GM21447 (cell line): ENCODE data around the gene MAP4K4.
A peak's percentile ranks its signal among the peaks of the same experiment; 100 is the strongest.
"Not testable (repeated sequence)": the region's sequence is repeated elsewhere in the genome, so short reads cannot be mapped to it uniquely, and the experiment has no call there.

Source experiments
- ATAC-seq: cut with Tn5 transposase; IDR thresholded peaks from one replicate; pipeline ENCODE4 v1.9.1; 2021; ENCODE audit not compliant: unreplicated experiment

The MAP4K4 gene

DNA sequence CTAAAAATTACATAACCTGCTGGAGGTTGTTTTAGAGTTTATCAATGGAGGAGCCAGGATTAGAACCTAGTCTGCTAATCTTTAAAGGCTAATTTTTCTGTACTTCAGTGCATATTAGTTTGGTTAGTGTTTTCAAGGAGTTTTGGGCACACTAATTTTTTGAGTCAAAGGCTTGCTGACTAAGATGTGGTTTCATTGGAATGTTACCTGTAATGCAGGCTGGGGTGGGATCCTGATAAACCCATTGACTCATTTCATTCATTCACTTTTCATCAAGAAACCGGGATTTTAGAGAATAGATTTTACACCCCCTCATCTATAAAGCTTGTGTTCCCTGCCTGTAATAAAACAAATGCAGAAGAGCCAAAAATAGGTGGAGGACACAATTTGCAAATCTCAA is 202.4 kb downstream of the MAP4K4 start:
- ATAC-seq = no peak

DNA sequence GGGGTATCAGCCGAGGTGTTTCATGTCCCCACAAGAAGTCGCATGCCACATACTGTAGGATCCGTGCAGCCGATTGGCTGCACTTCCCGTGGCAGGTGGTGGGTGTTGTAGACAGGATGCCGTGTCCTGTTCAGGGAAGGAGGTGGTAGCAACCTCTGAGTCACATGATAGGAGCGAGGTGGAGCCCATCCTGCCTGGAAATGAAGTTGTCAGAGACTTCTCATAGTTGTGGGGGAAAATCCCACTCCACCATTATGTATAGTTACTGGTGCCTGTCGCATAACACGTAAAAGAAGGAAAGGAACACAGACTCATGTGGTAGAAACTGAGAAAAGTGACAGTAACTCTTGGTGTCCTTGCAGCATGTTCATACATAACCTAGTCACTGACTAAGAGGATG is 202.9 kb downstream of the MAP4K4 start:
- ATAC-seq = peak; percentile 80

DNA sequence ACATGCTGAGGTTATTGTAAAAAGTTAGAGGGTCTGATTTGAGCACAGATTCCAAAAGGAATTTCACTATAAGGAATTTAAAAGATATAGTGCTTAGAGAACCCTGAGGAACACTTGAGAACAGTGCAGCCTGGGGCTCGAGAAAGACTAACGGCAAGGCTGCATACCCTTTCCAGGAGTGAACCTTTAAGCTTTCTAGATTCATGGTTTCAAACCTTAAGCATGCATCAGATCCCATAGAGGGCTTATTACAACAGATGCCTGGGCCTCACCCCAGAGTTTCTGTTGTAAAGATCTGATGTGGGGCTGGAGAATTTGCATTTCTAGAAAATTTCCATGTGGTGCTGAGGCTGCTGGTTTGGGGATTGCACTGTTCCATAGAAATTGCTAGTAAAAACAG is 203.7 kb downstream of the MAP4K4 start:
- no peak for ATAC-seq

DNA sequence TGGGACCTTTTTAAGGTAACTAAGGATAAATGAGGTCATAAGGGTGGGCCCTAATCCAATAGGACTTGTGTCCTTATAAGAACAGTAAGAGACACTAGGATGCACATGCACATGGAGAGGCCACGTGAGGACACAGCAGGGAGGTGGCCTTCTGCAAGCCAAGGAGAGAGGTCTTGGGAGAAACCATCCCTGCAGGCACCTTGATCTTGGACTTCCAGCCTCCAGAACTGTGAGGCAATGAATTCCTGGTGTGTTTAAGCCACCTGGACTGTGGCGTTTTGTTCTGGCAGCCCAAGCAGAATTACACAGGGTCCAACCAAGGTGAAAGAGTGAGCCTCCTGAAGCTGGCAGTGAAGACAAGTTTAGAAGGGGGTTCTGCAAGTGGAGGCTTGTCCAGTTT is 204.7 kb downstream of the MAP4K4 start:
- ATAC-seq = no peak

DNA sequence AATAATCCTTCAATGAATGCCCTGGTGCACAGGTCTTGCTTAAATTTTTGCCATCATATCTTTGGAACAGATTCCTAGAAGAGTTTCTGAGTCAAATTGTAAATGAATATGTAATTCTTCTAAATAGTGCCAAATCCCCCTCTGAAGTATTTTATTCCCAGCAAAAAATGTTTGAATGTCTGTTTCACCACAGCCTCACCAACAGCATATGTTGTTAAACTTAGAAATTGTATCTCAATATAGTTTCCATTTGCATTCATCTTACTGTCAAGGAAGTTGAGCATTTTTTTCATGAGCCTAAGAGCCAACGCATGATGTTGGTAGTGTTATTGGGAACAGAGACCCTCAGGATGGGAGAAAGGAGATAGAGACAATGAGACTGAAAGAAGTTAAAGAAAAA is 207.4 kb downstream of the MAP4K4 start:
- ATAC-seq = no peak

DNA sequence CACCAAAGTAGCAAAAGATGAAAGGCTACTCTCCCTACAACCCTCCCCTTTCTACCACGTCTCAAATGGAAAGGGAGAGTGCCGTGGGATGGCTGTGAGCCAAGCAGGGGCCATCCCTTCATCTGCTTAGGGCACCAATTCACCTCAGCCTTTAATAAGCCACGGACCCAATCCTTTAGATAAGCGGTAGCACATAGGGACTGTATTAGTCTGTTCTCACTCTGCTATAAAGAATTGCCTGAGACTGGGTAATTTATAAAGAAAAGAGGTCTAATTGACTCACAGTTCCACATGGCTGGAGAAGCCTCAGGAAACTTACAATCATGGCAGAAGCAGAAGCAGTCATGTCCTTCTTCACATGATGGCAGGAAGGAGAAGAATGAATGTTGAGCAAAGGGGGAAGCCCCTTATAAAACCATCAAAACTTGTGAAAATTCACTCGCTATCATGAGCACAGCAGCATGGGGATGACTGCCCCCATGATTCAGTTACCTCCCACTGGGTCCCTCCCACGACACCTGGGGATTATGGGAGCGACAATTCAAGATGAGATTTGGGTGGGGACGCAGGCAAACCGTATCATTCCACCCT is 208.3 kb downstream of the MAP4K4 start:
- ATAC-seq = no peak

DNA sequence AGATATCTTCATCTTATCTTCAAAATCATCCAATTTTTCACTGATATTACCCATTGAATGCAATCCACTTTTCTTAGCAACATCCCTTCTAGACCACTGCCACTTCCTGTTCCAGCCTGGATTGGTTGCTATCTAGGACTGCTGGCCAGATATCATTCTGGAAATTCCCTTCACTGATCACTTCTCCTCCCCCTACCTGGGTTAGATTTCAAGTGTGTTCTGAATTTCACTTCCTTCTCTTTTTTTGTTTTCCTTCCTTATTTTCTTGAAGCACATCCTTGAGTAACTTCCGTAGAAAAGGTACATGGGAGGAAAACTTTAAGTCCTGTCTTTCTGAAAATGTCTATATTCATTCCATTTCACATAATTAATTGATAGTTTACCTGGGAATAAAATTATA is 212.3 kb downstream of the MAP4K4 start:
- ATAC-seq = no peak

DNA sequence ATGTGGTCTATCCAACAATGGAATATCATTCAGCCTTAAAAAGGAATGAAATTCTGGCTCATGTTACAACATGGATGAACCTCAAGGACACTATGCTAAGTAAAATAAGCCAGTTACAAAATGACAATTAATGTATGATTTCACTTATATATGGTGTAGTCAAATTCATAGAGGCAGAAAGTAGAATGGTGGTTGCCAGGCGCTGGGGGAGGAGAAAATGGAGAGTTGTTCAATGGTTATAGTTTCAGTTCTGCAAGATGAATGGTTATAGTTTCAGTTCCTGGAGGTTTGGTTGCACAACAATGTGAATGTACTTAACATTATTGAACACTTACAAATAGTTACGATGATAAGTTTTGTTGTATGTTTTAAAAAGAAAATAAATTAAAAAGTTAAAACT is 215.0 kb downstream of the MAP4K4 start:
- peak; percentile 95 for ATAC-seq

DNA sequence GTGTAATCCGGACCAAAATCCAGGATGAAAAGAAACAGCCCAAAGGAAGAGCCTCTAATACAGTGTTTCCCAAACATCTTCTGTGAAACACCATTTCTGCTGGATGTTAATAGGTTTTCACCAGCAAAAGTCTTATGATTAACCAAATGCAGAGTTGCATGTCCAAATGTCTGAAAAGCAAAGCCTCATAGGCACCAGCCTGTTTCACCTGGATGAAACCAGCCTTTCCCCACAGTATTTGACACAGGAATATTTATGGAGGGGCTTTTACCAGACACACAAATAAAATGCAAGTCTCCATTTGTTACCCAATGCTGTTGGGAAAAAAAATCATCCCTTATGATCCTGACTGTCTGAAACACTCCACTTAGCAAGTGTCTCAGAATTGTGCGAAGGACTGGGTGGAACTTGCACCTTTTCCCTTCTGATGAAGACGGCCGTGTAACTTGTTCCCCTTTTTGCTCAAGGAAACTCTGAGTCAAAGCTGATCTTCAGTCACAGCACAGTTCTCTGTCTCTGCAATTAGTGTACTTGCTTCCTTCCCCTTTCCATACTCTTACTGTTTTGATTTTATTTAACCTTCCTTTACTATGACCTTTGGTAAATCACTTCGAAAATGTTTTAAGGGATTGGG is 223.9 kb downstream of the MAP4K4 start:
- ATAC-seq = no peak

DNA sequence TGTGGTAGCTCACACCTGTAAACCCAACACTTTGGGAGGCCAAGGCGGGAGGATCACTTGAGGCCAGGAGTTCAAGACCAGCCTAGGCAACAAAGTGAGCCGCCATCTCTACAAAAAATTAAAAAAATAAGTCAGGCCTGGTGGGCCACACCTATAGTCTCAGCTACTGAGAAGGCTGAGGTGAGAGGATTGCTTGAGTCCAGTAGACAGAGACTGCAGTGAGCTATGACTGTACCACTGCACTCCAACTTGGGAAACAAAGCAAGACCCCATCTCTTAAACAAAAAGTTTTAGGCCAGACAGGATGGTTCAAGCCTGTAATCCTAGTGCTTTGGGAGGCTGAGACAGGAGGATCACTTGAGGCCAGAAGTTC is 224.4 kb downstream of the MAP4K4 start:
- ATAC-seq = no peak

DNA sequence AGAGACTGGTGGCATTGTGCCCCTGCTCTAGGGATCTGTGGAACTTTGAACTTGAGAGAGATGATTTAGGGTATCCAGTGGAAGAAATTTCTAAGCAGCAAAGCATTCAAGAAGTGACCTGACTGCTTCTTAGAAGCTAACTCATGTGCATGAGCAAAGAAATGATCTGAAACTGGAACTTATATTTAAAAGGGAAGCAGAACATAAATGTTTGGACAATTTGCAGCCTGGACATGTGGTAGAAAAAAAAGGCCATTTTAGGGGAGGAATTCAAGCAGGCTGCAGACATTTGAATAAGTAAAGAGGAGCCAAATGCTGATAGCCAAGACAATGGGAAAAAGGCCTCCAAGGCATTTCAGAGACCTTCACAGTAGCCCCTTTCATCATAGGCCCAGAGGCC is 226.8 kb downstream of the MAP4K4 start:
- ATAC-seq = not testable (repeated sequence)

DNA sequence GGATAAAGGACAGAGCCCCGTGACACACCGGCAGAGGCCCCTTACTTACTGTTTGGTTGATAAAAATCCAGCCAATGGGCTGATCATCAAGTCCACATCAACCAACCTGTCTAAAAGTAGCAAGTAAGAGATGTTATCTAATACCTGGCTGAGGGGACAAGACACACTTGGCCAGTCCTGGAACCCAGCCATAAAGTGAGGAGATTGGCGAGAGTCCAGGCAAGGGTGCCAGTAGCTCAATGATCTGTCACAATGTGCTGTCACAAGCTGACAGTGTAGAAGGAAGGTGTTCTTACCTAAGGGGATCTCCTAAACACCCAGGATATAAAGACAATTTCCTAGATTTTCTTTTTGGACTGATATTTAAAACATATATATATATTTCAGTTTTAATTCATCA is 232.5 kb downstream of the MAP4K4 start:
- no peak for ATAC-seq

DNA sequence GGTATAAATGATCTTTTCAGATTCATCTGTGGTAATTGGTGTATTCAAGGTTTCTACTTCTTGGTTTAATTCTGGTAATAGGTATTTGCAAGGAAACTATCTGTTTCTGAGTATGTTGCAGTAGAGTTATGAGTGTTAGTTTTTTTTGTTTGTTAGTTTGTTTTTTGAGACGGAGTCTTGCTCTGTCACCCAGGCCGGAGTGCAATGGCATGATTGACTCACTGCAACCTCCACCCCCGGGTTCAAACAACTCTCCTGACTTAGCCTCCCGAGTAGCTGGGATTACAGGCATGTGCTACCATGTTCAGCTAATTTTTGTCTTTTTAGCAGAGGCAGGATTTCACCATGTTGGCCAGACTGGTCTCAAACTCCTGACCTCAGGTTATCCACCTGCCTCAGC is 233.3 kb downstream of the MAP4K4 start:
- ATAC-seq = no peak

DNA sequence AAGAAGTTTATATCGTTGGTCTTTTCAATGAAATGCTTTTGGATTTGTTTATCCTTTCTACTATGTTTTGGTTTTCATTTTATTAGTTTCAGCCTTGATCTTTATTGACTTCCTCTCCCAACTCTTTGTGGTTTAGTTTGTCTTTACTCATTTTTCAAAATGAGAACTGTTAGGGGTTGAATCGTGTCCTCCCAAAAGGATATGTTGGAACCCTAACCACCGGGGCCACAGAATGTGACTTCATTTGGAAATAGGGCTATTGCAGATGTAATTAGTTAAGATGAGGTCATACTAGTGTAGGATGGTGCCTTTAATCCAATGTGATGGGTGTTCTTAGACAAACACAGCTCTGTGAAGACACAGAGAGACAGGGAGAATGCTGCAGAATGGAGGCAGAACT is 233.9 kb downstream of the MAP4K4 start:
- no peak for ATAC-seq

DNA sequence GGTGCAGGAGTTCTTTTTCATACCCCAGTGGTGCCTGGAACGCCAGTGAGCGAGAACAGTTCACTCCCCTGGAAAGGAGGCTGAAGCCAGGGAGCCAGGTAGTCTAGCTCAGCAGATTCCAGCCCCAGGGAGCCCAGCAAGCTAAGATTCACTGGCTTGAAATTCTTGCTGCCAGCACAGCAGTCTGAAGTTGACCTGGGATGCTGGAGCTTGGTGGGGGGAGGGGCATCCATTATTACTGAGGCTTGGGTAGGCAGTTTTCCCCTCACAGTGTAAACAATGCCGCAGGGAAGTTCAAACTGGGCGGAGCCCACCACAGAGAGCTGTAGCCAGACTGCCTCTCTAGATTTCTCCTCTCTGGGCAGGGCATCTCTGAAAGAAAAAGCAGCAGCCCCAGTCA is 238.3 kb downstream of the MAP4K4 start:
- not testable (repeated sequence) for ATAC-seq

DNA sequence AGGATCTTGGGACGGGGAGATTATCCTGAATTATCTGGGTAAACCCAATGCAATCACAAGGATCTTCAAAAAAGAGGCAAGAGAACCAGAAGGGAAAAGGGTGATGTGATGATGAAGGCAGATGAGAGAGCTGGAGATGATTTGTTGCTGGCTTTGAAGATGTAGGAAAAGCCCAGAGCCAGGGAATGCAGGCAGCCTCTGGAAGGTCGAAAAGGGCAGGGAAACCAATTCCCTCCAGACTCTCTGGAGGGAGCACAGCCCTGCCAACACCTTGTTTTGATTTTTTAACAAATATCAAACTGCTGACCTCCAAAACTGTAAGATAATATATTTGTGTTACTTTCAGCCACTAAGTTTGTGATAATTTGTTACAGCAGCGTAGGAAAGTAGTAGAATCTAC is 245.3 kb downstream of the MAP4K4 start:
- ATAC-seq = no peak
